ENCODE measurements around the gene ELAVL3.

The ELAVL3 gene

DNA sequence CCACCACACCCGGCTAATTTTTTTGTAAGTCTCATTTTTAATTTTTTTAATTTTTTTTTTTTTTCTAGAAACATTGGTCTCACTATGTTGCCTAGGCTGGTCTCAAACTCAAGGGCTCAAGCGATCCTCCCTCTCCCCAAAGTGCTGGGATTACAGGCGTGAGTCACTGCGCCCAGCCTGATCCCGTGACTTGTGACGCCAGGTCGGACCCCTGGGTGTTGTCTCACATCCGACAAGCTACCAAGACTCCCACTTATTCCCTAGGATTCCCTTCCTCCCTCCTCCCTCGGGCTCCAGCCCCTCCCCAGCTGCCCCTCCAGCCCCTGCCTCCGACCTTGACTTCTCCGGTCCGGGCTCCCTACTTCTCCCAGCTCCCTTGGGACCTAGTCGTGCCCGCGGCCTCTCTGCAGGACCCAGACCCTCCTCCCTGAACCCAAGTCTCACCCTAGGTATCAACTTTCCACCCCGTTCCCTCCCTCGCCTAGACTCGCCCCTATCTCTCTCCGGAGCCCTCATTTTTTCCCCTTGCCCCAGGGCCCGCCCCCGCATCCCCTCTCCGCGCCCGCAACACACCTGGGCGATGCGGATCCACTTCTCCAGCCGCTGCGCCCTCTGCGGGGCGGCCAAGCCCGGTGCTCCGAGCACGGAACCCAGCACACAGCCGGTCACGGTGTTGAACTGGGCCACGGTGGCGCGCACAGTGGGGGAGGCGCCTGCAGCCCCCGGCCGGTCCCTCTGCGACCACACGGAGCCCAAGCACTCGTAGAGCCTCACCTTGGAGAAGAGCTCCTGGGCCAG, 74.8 kb downstream of the ELAVL3 start:
- TF ChIP-seq POLR2AphosphoS5 (IDR thresholded peaks at IDR 0.05; ENCODE audit: low read depth, low read length) (no peak), FOXP2 (optimal IDR thresholded peaks at IDR 0.05; ENCODE audit: borderline replicate concordance, extremely low read depth, extremely low read length, insufficient read depth) (no peak)
- TF ChIP-seq, protein P1, sequence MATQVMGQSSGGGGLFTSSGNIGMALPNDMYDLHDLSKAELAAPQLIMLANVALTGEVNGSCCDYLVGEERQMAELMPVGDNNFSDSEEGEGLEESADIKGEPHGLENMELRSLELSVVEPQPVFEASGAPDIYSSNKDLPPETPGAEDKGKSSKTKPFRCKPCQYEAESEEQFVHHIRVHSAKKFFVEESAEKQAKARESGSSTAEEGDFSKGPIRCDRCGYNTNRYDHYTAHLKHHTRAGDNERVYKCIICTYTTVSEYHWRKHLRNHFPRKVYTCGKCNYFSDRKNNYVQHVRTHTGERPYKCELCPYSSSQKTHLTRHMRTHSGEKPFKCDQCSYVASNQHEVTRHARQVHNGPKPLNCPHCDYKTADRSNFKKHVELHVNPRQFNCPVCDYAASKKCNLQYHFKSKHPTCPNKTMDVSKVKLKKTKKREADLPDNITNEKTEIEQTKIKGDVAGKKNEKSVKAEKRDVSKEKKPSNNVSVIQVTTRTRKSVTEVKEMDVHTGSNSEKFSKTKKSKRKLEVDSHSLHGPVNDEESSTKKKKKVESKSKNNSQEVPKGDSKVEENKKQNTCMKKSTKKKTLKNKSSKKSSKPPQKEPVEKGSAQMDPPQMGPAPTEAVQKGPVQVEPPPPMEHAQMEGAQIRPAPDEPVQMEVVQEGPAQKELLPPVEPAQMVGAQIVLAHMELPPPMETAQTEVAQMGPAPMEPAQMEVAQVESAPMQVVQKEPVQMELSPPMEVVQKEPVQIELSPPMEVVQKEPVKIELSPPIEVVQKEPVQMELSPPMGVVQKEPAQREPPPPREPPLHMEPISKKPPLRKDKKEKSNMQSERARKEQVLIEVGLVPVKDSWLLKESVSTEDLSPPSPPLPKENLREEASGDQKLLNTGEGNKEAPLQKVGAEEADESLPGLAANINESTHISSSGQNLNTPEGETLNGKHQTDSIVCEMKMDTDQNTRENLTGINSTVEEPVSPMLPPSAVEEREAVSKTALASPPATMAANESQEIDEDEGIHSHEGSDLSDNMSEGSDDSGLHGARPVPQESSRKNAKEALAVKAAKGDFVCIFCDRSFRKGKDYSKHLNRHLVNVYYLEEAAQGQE (IDR thresholded peaks at IDR 0.05; ENCODE audit: insufficient read depth in 1 of 2, low read depth in 2 of 2, low read length in 2 of 2) = no peak

DNA sequence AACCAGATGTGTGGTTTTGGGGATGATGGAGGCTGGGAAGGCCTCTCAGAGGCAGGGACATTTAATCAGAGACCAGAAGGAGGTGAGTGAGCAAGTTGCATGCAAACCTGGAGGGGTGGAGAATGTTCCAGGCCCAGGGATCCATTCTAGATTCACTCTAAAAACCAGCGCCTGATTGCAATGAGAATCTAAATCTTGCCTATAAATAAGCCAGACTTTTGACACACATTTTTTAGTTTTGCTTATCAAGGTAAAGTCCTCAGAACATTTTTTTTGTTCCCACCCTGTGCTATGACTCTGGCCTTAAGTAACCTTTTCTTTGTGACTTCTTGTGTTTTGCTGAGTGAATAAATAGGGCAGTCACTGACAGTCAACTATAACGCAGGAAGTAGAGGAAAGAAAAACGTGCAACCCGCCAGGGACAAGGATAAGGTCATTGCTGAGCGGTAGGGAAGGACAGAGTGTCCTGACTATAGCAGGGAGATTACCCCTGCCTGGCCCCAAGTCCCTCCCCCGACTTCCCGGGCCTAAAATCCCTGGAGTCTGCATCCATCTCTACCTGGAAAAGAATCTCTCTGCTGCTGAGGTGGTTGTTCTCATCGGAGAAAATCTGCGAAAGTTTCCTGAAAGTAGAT, 76.1 kb downstream of the ELAVL3 start:
- TF ChIP-seq FOXP2 (optimal IDR thresholded peaks at IDR 0.05; ENCODE audit: borderline replicate concordance, extremely low read depth, extremely low read length, insufficient read depth) = no peak
- TF ChIP-seq, protein P1 (IDR thresholded peaks at IDR 0.05; ENCODE audit: insufficient read depth in 1 of 2, low read depth in 2 of 2, low read length in 2 of 2) = no peak
- TF ChIP-seq TAF1 (IDR thresholded peaks at IDR 0.05; ENCODE audit: borderline replicate concordance, insufficient read depth, low read length) = no peak
- no peak for TF ChIP-seq SIN3A (IDR thresholded peaks at IDR 0.05; ENCODE audit: borderline replicate concordance, insufficient read depth, low read length)
- TF ChIP-seq POLR2AphosphoS5 (IDR thresholded peaks at IDR 0.05; ENCODE audit: low read depth, low read length) = no peak

DNA sequence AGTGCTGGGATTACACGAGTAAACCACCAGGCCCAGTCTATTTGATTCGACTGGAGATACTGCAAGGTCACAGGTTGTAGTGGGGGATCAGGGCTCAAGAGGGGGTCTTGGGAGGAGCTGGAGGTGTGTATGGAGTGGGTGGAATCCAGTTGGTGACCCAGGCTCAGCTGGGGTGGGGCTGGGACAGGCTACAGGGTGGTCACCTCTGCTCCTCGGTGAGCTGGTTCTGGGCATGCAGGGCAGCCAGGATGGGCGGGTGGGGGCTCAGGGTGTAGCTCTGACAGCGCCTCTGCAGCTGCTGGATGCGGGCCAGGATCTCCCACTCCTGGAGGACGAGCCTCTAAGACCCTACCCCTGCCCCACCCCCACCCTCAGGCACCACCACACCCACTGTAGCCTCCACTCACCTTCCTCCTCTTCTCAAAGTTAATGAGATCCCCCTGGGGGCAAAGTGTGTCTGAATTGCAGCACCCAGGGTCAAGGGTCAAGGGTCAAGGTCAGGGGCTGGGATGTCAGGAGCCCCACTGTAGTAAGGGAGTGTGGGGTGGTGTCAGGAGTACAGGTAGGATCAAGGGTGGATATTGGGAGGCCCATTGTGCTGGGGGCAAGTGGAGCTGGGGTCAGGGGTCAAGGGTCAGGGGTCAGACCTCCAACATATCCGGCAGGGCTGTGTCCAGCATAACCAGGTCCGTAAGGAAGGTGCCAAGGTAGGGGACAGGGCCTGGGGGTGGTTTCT, 78.9 kb downstream of the ELAVL3 start:
- no peak for TF ChIP-seq POLR2AphosphoS5 (IDR thresholded peaks at IDR 0.05; ENCODE audit: low read depth, low read length)
- TF ChIP-seq TAF1 (IDR thresholded peaks at IDR 0.05; ENCODE audit: borderline replicate concordance, insufficient read depth, low read length) = no peak
- no peak for TF ChIP-seq FOXP2 (optimal IDR thresholded peaks at IDR 0.05; ENCODE audit: borderline replicate concordance, extremely low read depth, extremely low read length, insufficient read depth)
- TF ChIP-seq, protein P1 (IDR thresholded peaks at IDR 0.05; ENCODE audit: insufficient read depth in 1 of 2, low read depth in 2 of 2, low read length in 2 of 2) = no peak
- TF ChIP-seq SIN3A (IDR thresholded peaks at IDR 0.05; ENCODE audit: borderline replicate concordance, insufficient read depth, low read length) = no peak
